LNCAP (cell line): Measurements from ENCODE around the gene SNX25.

Experiments
- TF ChIP-seq, protein P1 (sequence below): fragments of 450-650 bp; IDR thresholded peaks from 2 replicates; pipeline ENCODE4 v1.5.1; 2017; ENCODE audit warnings: mild to moderate bottlenecking

The SNX25 gene

DNA sequence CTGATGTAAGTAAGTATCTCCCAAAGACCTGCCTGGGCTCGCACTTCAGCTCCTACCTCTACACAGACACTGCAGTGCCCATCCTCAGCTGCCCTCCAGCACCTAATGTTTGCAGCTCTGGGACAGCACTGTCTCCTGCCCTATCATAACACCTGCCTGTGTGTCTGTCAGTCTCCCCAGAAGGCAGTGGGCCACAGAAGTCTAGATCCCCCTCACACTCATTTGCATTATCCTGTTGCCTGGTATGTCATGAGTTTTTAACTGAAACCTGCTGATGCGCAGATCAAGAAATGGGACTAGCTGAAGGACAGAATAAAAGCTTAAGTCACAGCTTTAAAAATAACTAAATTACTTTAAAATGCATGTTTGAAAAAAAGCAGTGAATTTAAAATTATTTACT is 143.3 kb downstream of the SNX25 start:
- TF ChIP-seq, protein P1, sequence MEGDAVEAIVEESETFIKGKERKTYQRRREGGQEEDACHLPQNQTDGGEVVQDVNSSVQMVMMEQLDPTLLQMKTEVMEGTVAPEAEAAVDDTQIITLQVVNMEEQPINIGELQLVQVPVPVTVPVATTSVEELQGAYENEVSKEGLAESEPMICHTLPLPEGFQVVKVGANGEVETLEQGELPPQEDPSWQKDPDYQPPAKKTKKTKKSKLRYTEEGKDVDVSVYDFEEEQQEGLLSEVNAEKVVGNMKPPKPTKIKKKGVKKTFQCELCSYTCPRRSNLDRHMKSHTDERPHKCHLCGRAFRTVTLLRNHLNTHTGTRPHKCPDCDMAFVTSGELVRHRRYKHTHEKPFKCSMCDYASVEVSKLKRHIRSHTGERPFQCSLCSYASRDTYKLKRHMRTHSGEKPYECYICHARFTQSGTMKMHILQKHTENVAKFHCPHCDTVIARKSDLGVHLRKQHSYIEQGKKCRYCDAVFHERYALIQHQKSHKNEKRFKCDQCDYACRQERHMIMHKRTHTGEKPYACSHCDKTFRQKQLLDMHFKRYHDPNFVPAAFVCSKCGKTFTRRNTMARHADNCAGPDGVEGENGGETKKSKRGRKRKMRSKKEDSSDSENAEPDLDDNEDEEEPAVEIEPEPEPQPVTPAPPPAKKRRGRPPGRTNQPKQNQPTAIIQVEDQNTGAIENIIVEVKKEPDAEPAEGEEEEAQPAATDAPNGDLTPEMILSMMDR, result no peak

- TF ChIP-seq, protein P1, result no peak
Measured at GRCh38 chr4:185357211-185357610, 147.8 kb downstream of the SNX25 start.

DNA sequence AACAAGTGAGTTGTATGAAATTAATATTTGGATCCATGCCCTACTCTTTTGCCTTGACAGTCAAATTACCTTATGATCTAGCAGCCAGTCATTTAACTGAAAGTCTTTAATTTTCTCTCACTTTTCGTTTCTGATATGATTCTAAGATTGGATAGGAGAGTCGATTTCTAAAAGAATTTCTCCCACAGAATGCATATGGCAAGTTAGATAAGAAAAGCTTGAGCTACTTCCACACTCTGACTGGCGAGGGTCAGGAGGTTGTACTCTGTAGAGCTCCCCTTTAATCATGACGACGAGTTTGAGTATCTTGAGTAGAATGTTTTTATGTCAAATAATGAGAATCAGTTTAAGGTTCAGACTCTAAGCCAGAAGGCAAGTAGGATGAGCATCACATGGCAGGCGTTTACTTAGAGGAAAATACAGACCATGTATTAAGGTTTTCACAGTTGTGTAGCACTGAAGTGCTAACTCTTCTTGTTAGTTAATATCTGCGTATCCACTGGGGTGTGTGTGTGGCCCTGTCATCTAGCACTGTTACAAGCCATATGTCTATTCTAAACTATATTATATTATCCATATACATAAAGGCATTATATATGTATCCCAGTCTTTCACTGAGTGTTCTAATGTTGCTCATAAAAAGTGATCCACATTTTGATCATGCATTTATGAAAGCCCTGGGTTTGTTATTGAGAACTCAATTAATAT is 148.5 kb downstream of the SNX25 start:
- TF ChIP-seq, protein P1, result no peak

GRCh38 chr4:185358514-185358913 is 149.1 kb downstream of the SNX25 start:
- TF ChIP-seq, protein P1, result no peak

DNA sequence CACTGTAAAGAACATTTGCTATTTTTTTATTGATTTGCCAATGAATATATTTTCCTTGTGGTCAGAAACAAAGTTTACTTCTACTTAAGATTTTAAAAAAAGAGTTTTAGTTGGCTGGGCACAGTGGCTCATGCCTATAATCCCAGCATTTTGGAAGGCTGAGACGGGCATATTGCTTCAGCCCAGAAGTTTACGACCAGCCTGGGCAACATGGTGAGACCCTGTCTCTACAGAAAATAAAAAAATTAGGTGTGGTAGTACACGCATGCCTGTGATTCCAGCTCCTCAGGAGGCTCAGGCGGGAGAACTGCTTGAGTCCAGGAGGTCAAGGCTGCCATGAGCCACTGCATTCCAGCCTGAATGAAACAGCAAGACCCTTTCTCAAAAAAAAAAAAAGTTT is 149.6 kb downstream of the SNX25 start:
- TF ChIP-seq, protein P1, result no peak

DNA sequence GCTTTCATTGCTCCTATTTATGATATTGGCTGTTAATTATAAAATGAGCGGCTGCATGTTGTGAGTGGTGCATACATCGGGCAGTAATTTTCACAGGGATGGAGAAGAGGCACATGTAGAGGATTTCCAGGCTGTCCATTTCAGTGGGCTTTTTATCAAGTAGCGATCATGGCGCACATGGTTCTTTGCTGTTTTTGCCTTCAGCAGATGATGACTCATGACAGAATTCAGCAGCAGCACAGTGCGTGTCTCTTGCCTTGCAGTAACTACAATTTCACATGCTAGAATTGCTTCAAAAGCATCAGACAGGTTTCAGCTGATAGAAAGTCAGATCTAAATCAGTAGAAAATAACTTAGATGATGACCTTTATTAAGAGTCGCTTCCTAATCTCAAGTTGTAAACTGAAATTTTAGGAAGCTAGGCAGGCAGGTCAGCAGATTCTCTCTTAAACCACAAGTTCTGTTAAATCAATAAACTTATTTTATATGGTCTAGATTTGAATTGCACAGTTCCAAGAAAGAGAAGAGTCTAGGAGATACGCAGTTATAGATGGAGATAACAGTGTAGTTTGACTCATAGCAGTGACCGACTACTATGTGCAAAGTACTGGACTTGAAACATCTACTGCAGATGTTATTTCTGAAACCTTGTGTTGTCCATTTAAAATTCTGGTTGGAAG is 150.5 kb downstream of the SNX25 start:
- TF ChIP-seq, protein P1, result no peak

- TF ChIP-seq, protein P1, result no peak
Measured at GRCh38 chr4:185361872-185362271, 152.5 kb downstream of the SNX25 start.
